Measurements from ENCODE around the gene MRPS5.

MRPS5 gene

DNA sequence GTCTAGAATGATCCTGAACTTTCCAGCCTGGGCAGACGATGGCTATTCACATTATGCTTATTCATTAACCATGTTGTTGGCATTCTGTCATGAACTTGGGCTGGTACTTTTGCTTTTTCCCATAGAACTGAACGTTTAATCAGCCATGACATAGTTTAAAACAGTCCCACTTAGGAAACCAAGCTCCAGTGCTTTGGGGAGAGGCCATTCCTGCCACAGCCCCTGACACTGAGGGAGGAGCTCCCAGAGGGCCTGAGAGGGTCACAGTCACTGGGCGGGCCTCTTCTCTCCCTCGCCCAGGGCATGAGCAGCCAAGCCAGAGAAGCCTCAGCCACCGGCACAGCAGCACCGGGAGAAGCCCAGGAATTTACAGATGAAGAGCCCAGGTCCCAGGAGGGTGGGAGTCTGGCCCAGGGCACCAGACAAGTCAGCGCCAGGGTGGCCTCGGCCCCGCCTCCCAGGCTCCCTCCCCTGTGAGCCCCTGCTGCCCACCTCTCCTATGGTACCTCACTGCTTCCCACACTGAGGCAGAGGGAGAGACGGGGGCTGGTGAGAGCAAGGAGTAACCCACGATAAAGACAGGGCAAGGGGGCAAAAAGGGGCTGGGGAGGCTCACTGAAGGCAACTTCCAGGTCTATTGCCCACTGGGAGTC lies 62.5 kb downstream of the MRPS5 start:
- no peak overlapping the region for H3K27ac ChIP-seq
- ChIA-PET CTCF (no interaction called here), POLR2A (ENCODE audit: low non-redundant PET) (no interaction called here)
- no peak for TF ChIP-seq CTCF (conservative IDR thresholded peaks at IDR 0.05; ENCODE audit: low read depth)
- DNase-seq (ENCODE audit: low spot score), result no peak

GRCh38 chr2:95058466-95058988 lies 63.1 kb downstream of the MRPS5 start:
- H3K27ac ChIP-seq, result no peak overlapping the region
- TF ChIP-seq CTCF (conservative IDR thresholded peaks at IDR 0.05; ENCODE audit: low read depth), result no peak
- ChIA-PET POLR2A (ENCODE audit: low non-redundant PET) (no interaction called here), CTCF (interaction anchor here (1.1 kb wide), 1 partner anchor 24 kb away, joined by 3 read pairs; no protein-coding TSS in a partner anchor)
- DNase-seq (ENCODE audit: low spot score), result no peak

- ChIA-PET POLR2A (ENCODE audit: low non-redundant PET) (no interaction called here), CTCF (interaction anchor here (1.1 kb wide), 1 partner anchor 25 kb away, joined by 3 read pairs; no protein-coding TSS in a partner anchor)
- no peak for DNase-seq (ENCODE audit: low spot score)
- no peak overlapping the region for H3K27ac ChIP-seq
- no peak for TF ChIP-seq CTCF (conservative IDR thresholded peaks at IDR 0.05; ENCODE audit: low read depth)
These were observed 63.9 kb downstream of the MRPS5 start for GRCh38 chr2:95057535-95058370.

DNA sequence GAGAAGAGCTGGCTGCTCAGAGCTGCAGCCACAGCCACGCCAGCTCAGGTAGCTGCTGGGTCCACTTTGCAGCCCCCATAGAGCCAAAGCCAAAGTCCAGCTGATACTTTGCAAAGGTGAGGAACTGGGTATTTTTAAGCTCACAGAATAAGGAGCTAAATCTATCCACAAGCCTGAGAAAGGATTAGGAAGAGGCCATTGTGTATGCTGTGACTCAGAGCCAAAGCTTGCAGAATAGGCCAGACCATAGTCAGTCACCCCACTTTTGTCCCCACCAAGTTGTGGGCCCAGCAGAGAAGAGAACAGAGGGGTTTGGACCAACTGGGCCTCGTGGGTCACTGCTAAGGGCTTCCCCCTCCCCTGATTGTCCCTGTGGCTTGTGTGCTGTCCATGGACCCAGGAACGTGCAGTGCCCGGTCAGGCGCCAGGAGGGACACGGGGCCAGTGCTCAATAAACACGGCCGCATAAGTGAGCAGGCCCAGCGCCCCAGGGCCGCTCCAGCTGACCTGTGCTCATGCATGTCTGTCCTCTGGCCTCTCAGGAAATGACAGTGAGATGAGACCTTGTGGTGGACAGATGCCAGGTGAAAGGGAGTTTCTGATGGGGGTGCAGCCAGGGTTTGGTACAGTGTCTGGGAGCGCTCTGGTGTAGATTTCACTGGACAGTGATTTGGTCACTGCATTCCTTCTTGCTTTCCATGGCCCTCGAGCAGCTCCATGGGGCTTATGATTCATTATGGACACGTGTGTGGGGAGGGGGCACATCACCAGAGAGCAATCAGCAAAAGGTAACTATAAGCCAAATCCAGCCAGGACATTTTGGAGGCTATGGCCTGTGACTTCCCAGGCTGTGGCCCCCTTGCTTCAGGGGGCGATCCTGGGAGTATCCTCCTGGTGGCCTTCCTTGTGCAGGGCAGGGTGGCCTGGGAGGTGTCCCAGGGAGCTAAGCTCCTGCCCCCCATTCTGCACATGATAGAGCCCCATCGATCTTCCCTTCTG lies 64.8 kb downstream of the MRPS5 start:
- DNase-seq (ENCODE audit: low spot score), result no peak
- H3K27ac ChIP-seq, result no peak overlapping the region
- ChIA-PET POLR2A (ENCODE audit: low non-redundant PET) (no interaction called here), CTCF (no interaction called here)
- TF ChIP-seq CTCF (conservative IDR thresholded peaks at IDR 0.05; ENCODE audit: low read depth), result no peak

DNA sequence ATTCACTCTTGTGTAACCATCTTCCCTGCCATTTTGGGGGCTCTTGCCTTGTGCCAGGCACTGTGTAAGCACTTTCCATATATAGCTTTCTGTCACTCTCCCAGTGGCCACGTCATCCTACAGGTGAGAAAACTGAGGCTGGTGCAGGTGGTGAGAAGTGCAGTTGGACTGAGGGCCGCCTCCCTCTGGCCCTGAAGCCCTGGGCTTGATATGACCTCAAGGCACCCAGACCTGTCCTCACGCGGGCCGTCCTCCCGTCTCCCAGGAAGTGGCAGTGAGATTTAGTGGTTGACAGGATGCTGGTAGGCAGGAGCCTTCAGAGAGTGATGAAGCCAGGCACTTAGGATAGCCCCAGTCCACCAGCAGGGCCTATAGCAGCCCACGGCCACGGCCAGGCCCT lies 65.6 kb downstream of the MRPS5 start:
- no peak overlapping the region for H3K27ac ChIP-seq
- ChIA-PET POLR2A (ENCODE audit: low non-redundant PET) (no interaction called here), CTCF (no interaction called here)
- TF ChIP-seq CTCF (conservative IDR thresholded peaks at IDR 0.05; ENCODE audit: low read depth), result no peak
- no peak for DNase-seq (ENCODE audit: low spot score)

- no peak for TF ChIP-seq CTCF (conservative IDR thresholded peaks at IDR 0.05; ENCODE audit: low read depth)
- no peak overlapping the region for H3K27ac ChIP-seq
- POLR2A ChIA-PET (ENCODE audit: low non-redundant PET), result no interaction called here
- no peak for DNase-seq (ENCODE audit: low spot score)
- CTCF ChIA-PET, result no interaction called here
These were observed 66.3 kb downstream of the MRPS5 start for GRCh38 chr2:95055262-95055661.
